HT-29 (cell line): ENCODE measurements around the gene SMU1. TPM values are rescaled to one million over a fixed set of nuclear protein-coding genes. Genes with fewer than 3 reads are reported as not detected.

Experiments
- DNase-seq: peaks from one replicate; pipeline ENCODE4 v3.0.0-alpha.2; 2015; ENCODE audit warnings: low spot score
- total RNA-seq: library from RNA; depleted of rRNA; stranded (reverse); fragments of >200 nt; shearing (Covaris generic); gene quantifications from 2 replicates; pipeline ENCODE4 v1.2.3, GENCODE V29; 2014

The SMU1 gene
- total RNA-seq, 1 experiment from 2014 or later: 11.5 TPM

- DNase-seq: no peak
Measured at GRCh38 chr9:33046061-33046460, 30.4 kb downstream of the SMU1 start.

GRCh38 chr9:33044677-33045282 lies 31.7 kb downstream of the SMU1 start:
- peak; percentile 72 for DNase-seq

GRCh38 chr9:33044162-33044673 lies 32.3 kb downstream of the SMU1 start:
- DNase-seq: peak; percentile 81

- no peak for DNase-seq
Measured at GRCh38 chr9:33043671-33044070, 32.8 kb downstream of the SMU1 start.

GRCh38 chr9:33042473-33042872 lies 34.0 kb downstream of the SMU1 start:
- peak; percentile 54 for DNase-seq

GRCh38 chr9:33041432-33042188 lies 34.9 kb downstream of the SMU1 start:
- DNase-seq: peak; percentile 18

GRCh38 chr9:33040792-33041431 lies 35.6 kb downstream of the SMU1 start:
- DNase-seq: no peak

- DNase-seq: no peak
Measured at GRCh38 chr9:33032865-33033264, 43.6 kb downstream of the SMU1 start.

- DNase-seq: no peak
Measured at GRCh38 chr9:33032292-33032691, 44.2 kb downstream of the SMU1 start.

GRCh38 chr9:33030285-33030684 lies 46.2 kb downstream of the SMU1 start:
- no peak for DNase-seq

GRCh38 chr9:33029231-33029786 lies 47.2 kb downstream of the SMU1 start:
- no peak for DNase-seq

- DNase-seq: peak; percentile 48
Measured at GRCh38 chr9:33025572-33026342, 50.7 kb downstream of the SMU1 start.

- peak; percentile 95 for DNase-seq
Measured at GRCh38 chr9:33024966-33025571, 51.4 kb downstream of the SMU1 start, which contains the start of gene DNAJA1. Gene DNAJA1 (plus strand): TSS chr9:33025273. CDS start chr9:33026485, 1,212 bp downstream.

GRCh38 chr9:33024126-33024965 lies 52.1 kb downstream of the SMU1 start:
- peak; percentile 17 for DNase-seq

GRCh38 chr9:33023661-33024060 lies 52.8 kb downstream of the SMU1 start:
- no peak for DNase-seq

- DNase-seq: no peak
Measured at GRCh38 chr9:33022755-33023154, 53.7 kb downstream of the SMU1 start.

GRCh38 chr9:33022303-33022702 lies 54.2 kb downstream of the SMU1 start:
- DNase-seq: no peak

- DNase-seq: no peak
Measured at GRCh38 chr9:33019797-33020196, 56.7 kb downstream of the SMU1 start.

- no peak for DNase-seq
Measured at GRCh38 chr9:33017283-33018041, 59.0 kb downstream of the SMU1 start.
